Gastrocnemius medialis (tissue), 4 donors: ENCODE data around the gene ADTRP. TPM values are rescaled to one million over a fixed set of nuclear protein-coding genes. Genes with fewer than 3 reads are reported as not detected.

Source experiments
- ATAC-seq, 2 donors: fragments of 150-250 bp; one replicate each; pipeline ENCODE4 v1.9.1; 2016
- DNase-seq, 2 donors: peaks; one replicate each; pipeline ENCODE4 v3.0.0-alpha.2; 2019
- H3K27ac ChIP-seq, 4 donors: fragments of 200-600 bp; sonication (generic); 1 replicate in 1 of 4; 2 replicates in 3 of 4; pipeline ENCODE4 v1.5.1; 2016 to 2018; ENCODE audit warnings: mild to moderate bottlenecking in 2 of 4, moderate library complexity in 1 of 4
- H3K27me3 ChIP-seq, 3 donors: fragments of 200-600 bp; sonication (generic) in 2 of 3; 1 replicate in 1 of 3; 2 replicates in 2 of 3; pipeline versions ENCODE4 v1.5.1 to v1.6.0; 2016 to 2019; ENCODE audit warnings: mild to moderate bottlenecking in 1 of 3, moderate library complexity in 1 of 3
- H3K36me3 ChIP-seq, 2 donors: fragments of 200-600 bp; sonication (generic) in 1 of 2; one replicate each; pipeline ENCODE4 v1.5.1; 2017 to 2018
- H3K4me1 ChIP-seq, 2 donors: fragments of 200-600 bp; sonication (generic) in 1 of 2; one replicate each; pipeline ENCODE4 v1.5.1; 2016 to 2017; ENCODE audit warnings: mild to moderate bottlenecking in 2 of 2
- H3K4me3 ChIP-seq, 4 donors: fragments of 200-600 bp; sonication (generic) in 3 of 4; 1 replicate in 1 of 4; 2 replicates in 3 of 4; pipeline ENCODE4 v1.5.1; 2016 to 2019; ENCODE audit warnings: mild to moderate bottlenecking in 2 of 4
- H3K9me3 ChIP-seq, 3 donors: fragments of 200-600 bp; sonication (generic) in 2 of 3; 1 replicate in 1 of 3; 2 replicates in 2 of 3; pipeline ENCODE4 v1.5.1; 2016 to 2019
- CTCF ChIP-seq, 5 experiments: fragments of 450-650 bp in 3 of 5; fragments of 200-600 bp in 2 of 5; sonication (generic) in 2 of 5; IDR thresholded peaks in 4 of 5; conservative IDR thresholded peaks in 1 of 5; 1 replicate in 4 of 5; 2 replicates in 1 of 5; pipeline ENCODE4 v1.5.1; 2016 to 2019; ENCODE audit warnings: antibody characterized with exemption in 5 of 5, mild to moderate bottlenecking in 3 of 5, moderate library complexity in 3 of 5
- POLR2A ChIP-seq, 2 donors: fragments of 450-650 bp; IDR thresholded peaks; one replicate each; pipeline ENCODE4 v1.6.1; 2017; ENCODE audit warnings: antibody characterized with exemption in 2 of 2, mild to moderate bottlenecking in 2 of 2, moderate library complexity in 2 of 2
- in situ Hi-C, 4 donors: fragments of 200-750 bp; cut with MboI; loops; one replicate each; pipeline versions ENCODE4 v1.15.0 to v1.8.0; 2017; ENCODE audit warnings: low sequenced_read_pairs in 4 of 4
- intact Hi-C: fragments of 100-400 bp; cut with DNase I; formaldehyde crosslinking; loops from one replicate; pipeline ENCODE4 v1.15.1; 2023; ENCODE audit warnings: low total_unique reads
- total RNA-seq, 4 donors: library from RNA; depleted of rRNA; stranded (reverse); fragments of >200 nt; gene quantifications; one replicate each; pipeline versions ENCODE4 v1.1.0 to v1.2.3, GENCODE V29; 2016

Gene ADTRP
- total RNA-seq, 4 donors from 2014 or later = 0.31 to 0.73 TPM; not detected in 2

- in situ Hi-C loops (no loop called here), intact Hi-C loops (no loop called here)
- no peaks in the 10 kb centered on the region for H3K27me3 ChIP-seq
- DNase-seq = no peak
- peak overlapping the region; percentile 21 to 65 (median 35) for H3K27ac ChIP-seq
- H3K4me3 ChIP-seq = no peak overlapping the region
- ATAC-seq = peak in 1 of 2 donors; percentile 16
- H3K4me1 ChIP-seq = peaks cover 0 to 7% of the 10 kb centered on the region in 2 donors
- H3K36me3 ChIP-seq = no peaks in the 10 kb centered on the region
- H3K9me3 ChIP-seq = no peaks in the 10 kb centered on the region
- TF ChIP-seq CTCF (IDR thresholded peaks at IDR 0.05 in 4 of 5, conservative IDR thresholded peaks at IDR 0.05 in 1 of 5) (no peak), POLR2A (IDR thresholded peaks at IDR 0.05) (no peak)
These were observed 34.5 kb downstream of the ADTRP start for GRCh38 chr6:11744101-11744500.

GRCh38 chr6:11740875-11741274 is 37.7 kb downstream of the ADTRP start:
- Histone ChIP-seq H3K4me1 (peaks cover 0 to 7% of the 10 kb centered on the region in 2 donors), H3K36me3 (no peaks in the 10 kb centered on the region), H3K27me3 (no peaks in the 10 kb centered on the region), H3K27ac (no peak overlapping the region), H3K4me3 (no peak overlapping the region), H3K9me3 (no peaks in the 10 kb centered on the region)
- DNase-seq = no peak
- no peak for ATAC-seq
- in situ Hi-C loops (no loop called here), intact Hi-C loops (no loop called here)
- no peak for TF ChIP-seq CTCF (IDR thresholded peaks at IDR 0.05 in 4 of 5, conservative IDR thresholded peaks at IDR 0.05 in 1 of 5)
- TF ChIP-seq POLR2A (IDR thresholded peaks at IDR 0.05) = no peak

- in situ Hi-C loops (no loop called here), intact Hi-C loops (no loop called here)
- no peaks in the 10 kb centered on the region for H3K36me3 ChIP-seq
- H3K4me1 ChIP-seq = no peaks in the 10 kb centered on the region
- H3K9me3 ChIP-seq = no peaks in the 10 kb centered on the region
- H3K4me3 ChIP-seq = no peak overlapping the region
- H3K27ac ChIP-seq = no peak overlapping the region
- TF ChIP-seq POLR2A (IDR thresholded peaks at IDR 0.05) = no peak
- TF ChIP-seq CTCF (IDR thresholded peaks at IDR 0.05 in 4 of 5, conservative IDR thresholded peaks at IDR 0.05 in 1 of 5) = no peak
- no peaks in the 10 kb centered on the region for H3K27me3 ChIP-seq
- no peak for DNase-seq
- ATAC-seq = no peak
These were observed 39.8 kb downstream of the ADTRP start for GRCh38 chr6:11738661-11739375.

GRCh38 chr6:11738234-11738633 is 40.4 kb downstream of the ADTRP start:
- intact Hi-C loops = no loop called here
- in situ Hi-C loops = no loop called here
- Histone ChIP-seq H3K27ac (no peak overlapping the region), H3K4me3 (no peak overlapping the region), H3K36me3 (no peaks in the 10 kb centered on the region), H3K4me1 (no peaks in the 10 kb centered on the region), H3K27me3 (no peaks in the 10 kb centered on the region), H3K9me3 (no peaks in the 10 kb centered on the region)
- TF ChIP-seq POLR2A (IDR thresholded peaks at IDR 0.05) (no peak), CTCF (IDR thresholded peaks at IDR 0.05 in 4 of 5, conservative IDR thresholded peaks at IDR 0.05 in 1 of 5) (no peak)
- ATAC-seq (no peak), DNase-seq (no peak)

GRCh38 chr6:11736601-11737000 is 42.0 kb downstream of the ADTRP start:
- Histone ChIP-seq H3K27ac (no peak overlapping the region), H3K9me3 (no peaks in the 10 kb centered on the region), H3K36me3 (no peaks in the 10 kb centered on the region), H3K4me3 (no peak overlapping the region), H3K4me1 (peaks cover 6 to 7% of the 10 kb centered on the region in 2 donors), H3K27me3 (no peaks in the 10 kb centered on the region)
- no peak for TF ChIP-seq CTCF (IDR thresholded peaks at IDR 0.05 in 4 of 5, conservative IDR thresholded peaks at IDR 0.05 in 1 of 5)
- TF ChIP-seq POLR2A (IDR thresholded peaks at IDR 0.05) = no peak
- in situ Hi-C loops (no loop called here), intact Hi-C loops (no loop called here)
- DNase-seq (no peak), ATAC-seq (no peak)
